SJSA1 (cell line): ENCODE measurements around the gene GPR135. TPM values are rescaled to one million over a fixed set of nuclear protein-coding genes. Genes with fewer than 3 reads are reported as not detected.

Source experiments
- DNase-seq, 2 experiments: peaks; one replicate each; pipeline ENCODE4 v3.0.0-alpha.2; 2015 to 2020; ENCODE audit warnings: low spot score in 2 of 2, low read depth in 1 of 2
- H3K27ac ChIP-seq: fragments of 250-450 bp; sonication (Bioruptor Pico); 2 replicates; pipeline ENCODE4 v1.5.1; 2020; ENCODE audit warnings: mild to moderate bottlenecking, moderate library complexity
- H3K27me3 ChIP-seq: fragments of 250-450 bp; sonication (Bioruptor Pico); replicated peaks from 2 replicates; pipeline ENCODE4 v1.5.1; 2020; ENCODE audit warnings: mild to moderate bottlenecking, moderate library complexity
- H3K36me3 ChIP-seq: fragments of 250-450 bp; sonication (Bioruptor Pico); 2 replicates; pipeline ENCODE4 v1.5.1; 2020; ENCODE audit warnings: mild to moderate bottlenecking
- H3K4me1 ChIP-seq: fragments of 250-450 bp; sonication (Bioruptor Pico); replicated peaks from 2 replicates; pipeline ENCODE4 v1.6.1; 2021; ENCODE audit warnings: mild to moderate bottlenecking
- H3K4me3 ChIP-seq: fragments of 250-450 bp; sonication (Bioruptor Pico); 2 replicates; pipeline ENCODE4 v1.5.1; 2020; ENCODE audit warnings: mild to moderate bottlenecking
- H3K9me3 ChIP-seq: fragments of 250-450 bp; sonication (Bioruptor Pico); replicated peaks from 2 replicates; pipeline ENCODE4 v1.5.1; 2020; ENCODE audit warnings: mild to moderate bottlenecking
- total RNA-seq: library from RNA; depleted of rRNA; stranded (reverse); fragments of >200 nt; shearing (Covaris generic); gene quantifications from 2 replicates; pipeline ENCODE4 v1.2.3, GENCODE V29; 2014; rRNA removed

The GPR135 gene
- total RNA-seq, 1 experiment from 2014 or later, result 2.7 TPM

DNA sequence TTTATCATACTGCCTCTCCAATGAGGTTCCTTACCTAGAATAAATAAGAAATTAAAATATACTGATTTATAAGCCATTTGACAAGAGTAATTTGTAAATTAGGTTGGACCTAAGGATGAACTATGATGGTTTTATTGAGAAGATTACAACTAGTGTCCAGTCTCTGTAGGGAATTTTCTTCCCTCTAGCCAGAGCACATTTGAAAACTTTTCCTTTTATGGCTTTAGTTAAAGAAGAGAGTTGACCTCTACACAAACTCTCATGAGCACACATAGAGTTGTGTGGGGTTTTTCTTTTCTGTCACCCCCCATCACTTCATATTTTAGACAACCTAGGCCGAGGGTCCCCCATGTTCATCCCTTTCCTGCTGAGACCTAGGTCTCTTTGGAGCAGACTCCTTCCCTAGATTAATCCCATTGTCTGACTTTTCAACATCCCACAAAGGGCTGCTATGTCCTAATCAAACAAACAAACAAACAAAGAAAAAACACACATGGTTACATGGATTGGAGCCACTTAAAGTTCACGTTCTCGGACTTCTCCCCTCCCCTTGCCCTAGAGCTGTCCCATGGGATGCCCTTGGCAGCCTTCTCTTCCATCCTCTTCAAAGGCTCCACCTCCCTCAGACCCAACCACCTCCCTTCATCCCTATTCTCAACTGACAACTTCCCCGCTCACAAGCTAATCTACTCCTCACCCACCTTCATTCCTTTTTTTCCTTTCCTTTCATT lies 40.7 kb downstream of the GPR135 start:
- Histone ChIP-seq H3K4me1 (peaks cover 22% of the 10 kb centered on the region), H3K9me3 (no peaks in the 10 kb centered on the region), H3K27ac (no peak overlapping the region), H3K4me3 (no peak overlapping the region), H3K27me3 (no peaks in the 10 kb centered on the region), H3K36me3 (no peaks in the 10 kb centered on the region; the same call in 1 of the 2 replicates)
- no peak for DNase-seq

DNA sequence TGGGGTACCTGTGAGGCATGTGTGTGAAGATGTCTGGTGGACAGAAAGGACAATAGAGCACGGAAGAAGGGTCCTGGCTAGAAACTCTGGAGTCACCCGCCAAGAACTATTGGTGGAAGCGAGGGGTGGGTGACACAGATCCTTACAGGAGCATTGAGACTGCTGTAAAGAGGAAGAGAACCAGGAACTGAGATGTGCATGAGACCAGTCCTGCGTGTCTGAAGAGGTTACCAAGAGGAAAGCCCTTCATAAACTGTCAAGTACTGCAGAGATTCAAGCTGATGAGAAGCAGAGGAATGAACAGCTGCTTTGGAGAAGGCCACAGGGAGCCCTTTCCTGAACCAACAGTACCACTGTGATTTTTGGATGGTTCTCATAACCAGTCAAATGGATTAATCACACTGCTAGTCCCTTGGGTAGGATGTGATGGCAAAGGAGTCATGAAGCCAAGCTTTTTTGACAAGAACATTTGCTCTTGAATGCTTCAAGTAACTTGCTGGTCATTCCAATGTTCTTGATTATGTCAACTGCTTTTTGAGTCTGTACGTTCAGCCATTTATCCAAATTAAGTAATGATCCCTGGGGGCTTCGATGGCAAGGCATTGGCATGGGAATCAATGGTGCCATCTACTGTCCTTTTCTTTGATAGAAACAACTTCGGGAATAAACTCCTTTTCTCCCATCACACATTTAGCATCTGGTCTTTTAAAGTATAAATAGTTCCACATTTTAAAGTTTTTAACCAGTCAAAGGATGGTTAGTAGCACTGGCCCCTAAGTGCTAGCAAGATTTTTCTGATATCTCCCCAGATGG lies 42.9 kb downstream of the GPR135 start:
- H3K27me3 ChIP-seq, result no peaks in the 10 kb centered on the region
- no peak overlapping the region for H3K4me3 ChIP-seq
- no peak overlapping the region for H3K27ac ChIP-seq
- no peak for DNase-seq
- H3K36me3 ChIP-seq, result no peaks in the 10 kb centered on the region; the same call in 1 of the 2 replicates
- H3K9me3 ChIP-seq, result no peaks in the 10 kb centered on the region
- H3K4me1 ChIP-seq, result peaks cover 6% of the 10 kb centered on the region

DNA sequence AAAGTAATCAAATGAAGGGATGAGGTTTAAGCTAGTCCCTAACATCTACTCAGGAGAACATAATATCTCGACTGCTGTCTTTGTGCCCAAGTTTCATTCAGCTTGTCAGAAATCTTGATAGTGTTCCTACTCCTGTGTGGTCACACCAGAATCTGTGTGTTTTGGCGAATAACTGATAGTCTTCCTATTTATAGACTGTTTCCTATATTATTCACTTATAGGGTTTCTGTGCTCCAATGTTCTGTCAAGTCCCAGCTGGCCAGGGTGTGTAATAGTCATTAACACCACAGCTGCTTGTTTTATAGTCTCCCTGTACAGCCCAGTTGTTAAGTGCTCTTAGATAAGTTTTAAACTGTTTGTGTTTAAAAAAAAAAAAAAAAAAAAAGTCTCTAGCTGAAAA lies 45.9 kb downstream of the GPR135 start:
- H3K9me3 ChIP-seq, result no peaks in the 10 kb centered on the region
- H3K4me1 ChIP-seq, result no peaks in the 10 kb centered on the region
- DNase-seq, result no peak
- H3K27ac ChIP-seq, result no peak overlapping the region
- no peaks in the 10 kb centered on the region for H3K27me3 ChIP-seq
- no peaks in the 10 kb centered on the region; the same call in 1 of the 2 replicates for H3K36me3 ChIP-seq
- no peak overlapping the region for H3K4me3 ChIP-seq

DNA sequence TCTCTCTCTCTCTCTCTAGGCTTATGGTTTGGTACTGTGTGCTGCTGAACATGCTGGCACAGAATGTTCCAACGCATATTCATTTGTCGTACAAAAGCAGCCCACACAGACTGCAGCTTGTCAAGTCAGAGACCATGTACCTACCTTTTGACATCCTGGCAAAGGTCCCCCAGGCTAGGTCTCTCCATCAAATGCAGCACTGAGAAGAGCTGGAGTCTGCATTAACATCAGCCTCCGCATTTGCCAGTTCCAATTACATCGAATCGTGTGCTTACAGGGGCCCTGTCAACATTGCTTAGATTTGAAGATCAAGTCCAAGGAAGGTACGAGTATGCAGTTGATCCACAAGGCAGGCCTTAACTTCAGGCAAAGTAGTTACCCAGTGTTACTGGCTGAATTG lies 47.9 kb downstream of the GPR135 start:
- Histone ChIP-seq H3K9me3 (no peaks in the 10 kb centered on the region), H3K4me1 (no peaks in the 10 kb centered on the region), H3K36me3 (no peaks in the 10 kb centered on the region; the same call in 1 of the 2 replicates), H3K27me3 (no peaks in the 10 kb centered on the region), H3K27ac (no peak overlapping the region), H3K4me3 (no peak overlapping the region)
- DNase-seq, result no peak

DNA sequence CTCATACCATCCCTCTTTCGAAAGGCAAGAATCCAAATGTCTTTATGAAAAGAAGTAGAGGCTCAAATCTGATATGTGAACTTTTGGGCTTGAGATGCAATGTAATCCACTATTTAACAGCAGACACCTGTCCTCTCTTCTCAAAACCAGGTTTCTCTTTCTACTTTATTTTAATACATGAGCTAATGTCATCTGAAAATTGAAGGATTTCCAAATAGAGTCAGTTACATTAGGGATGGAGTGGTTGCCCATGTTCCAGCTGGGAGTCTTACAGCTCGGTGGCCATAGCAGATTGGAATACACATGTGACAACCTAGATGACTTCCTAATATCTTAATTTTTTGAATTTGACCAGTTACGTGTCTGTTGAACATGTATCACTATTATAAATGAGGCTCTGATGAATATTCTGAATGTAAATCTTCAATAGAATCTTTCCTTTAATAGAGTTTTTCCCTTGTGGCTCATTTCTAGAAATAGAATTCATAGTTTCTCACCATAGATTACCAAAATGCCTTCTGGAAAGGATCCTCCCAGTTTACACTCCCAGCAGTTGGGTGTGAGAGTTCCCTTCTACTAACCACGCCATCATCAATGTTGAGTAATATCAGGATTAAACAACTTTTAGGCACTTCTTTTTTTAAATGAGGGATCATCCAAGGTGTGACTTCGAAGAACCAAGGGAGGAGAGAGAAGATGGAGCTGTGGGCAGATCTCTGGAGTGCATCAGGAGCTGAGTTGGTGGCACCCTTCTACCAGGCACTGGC lies 49.2 kb downstream of the GPR135 start:
- H3K4me1 ChIP-seq, result no peaks in the 10 kb centered on the region
- H3K27ac ChIP-seq, result no peak overlapping the region
- H3K36me3 ChIP-seq, result no peaks in the 10 kb centered on the region; the same call in 1 of the 2 replicates
- no peak overlapping the region for H3K4me3 ChIP-seq
- no peaks in the 10 kb centered on the region for H3K9me3 ChIP-seq
- no peaks in the 10 kb centered on the region for H3K27me3 ChIP-seq
- no peak for DNase-seq

Other genes with a start within 250 kb of the GPR135 start
- 58.6 and 65.9 TPM in 2 replicates for gene L3HYPDH, start 19.0 kb upstream of the GPR135 start, total RNA-seq
- gene JKAMP, start 19.1 kb upstream of the GPR135 start, total RNA-seq, result 112 and 116 TPM in 2 replicates
- gene CCDC175, start 111.4 kb upstream of the GPR135 start, total RNA-seq, result not detected in 2 replicates